ENCODE results near the gene NDE1. TPM values are rescaled to one million over a fixed set of nuclear protein-coding genes. Genes with fewer than 3 reads are reported as not detected.
A peak's percentile ranks its signal among the peaks of the same experiment; 100 is the strongest.

The NDE1 gene
- total RNA-seq, 1 donor from 2014 or later, result 19.2 TPM

- ATAC-seq, result no peak
- intact Hi-C loops (cut with DNase I), result no loop called here
Observed at GRCh38 chr16:15747937-15748336, 97.9 kb downstream of the NDE1 start.

GRCh38 chr16:15748654-15749053 lies 98.6 kb downstream of the NDE1 start:
- DNase-seq (ENCODE audit: missing footprints) (no peak), ATAC-seq (no peak)
- intact Hi-C loops (cut with DNase I), result no loop called here

More at GRCh38 chr16:15747937-15748336, 97.9 kb downstream of the NDE1 start:
- no peak for DNase-seq (ENCODE audit: missing footprints)

GRCh38 chr16:15749371-15749770 lies 99.3 kb downstream of the NDE1 start:
- ATAC-seq (no peak), DNase-seq (ENCODE audit: missing footprints) (no peak)
- intact Hi-C loops (cut with DNase I), result no loop called here

GRCh38 chr16:15749985-15750384 lies 99.9 kb downstream of the NDE1 start:
- ATAC-seq (no peak), DNase-seq (ENCODE audit: missing footprints) (no peak)
- intact Hi-C loops (cut with DNase I), result no loop called here

GRCh38 chr16:15751940-15752339 lies 101.9 kb downstream of the NDE1 start:
- intact Hi-C loops (cut with DNase I), result no loop called here
- DNase-seq (ENCODE audit: missing footprints), result no peak
- ATAC-seq, result no peak

GRCh38 chr16:15752717-15753488 lies 102.9 kb downstream of the NDE1 start:
- intact Hi-C loops (cut with DNase I), result no loop called here
- ATAC-seq, result no peak
- DNase-seq (ENCODE audit: missing footprints), result no peak

- no peak for DNase-seq (ENCODE audit: missing footprints)
- no peak for ATAC-seq
- intact Hi-C loops (cut with DNase I), result no loop called here
Observed at GRCh38 chr16:15754821-15755534, 104.9 kb downstream of the NDE1 start.

- ATAC-seq (no peak), DNase-seq (ENCODE audit: missing footprints) (no peak)
- intact Hi-C loops (cut with DNase I), result no loop called here
Observed at GRCh38 chr16:15757077-15757386, 107.0 kb downstream of the NDE1 start.

GRCh38 chr16:15757630-15758251 lies 107.7 kb downstream of the NDE1 start:
- ATAC-seq (no peak), DNase-seq (ENCODE audit: missing footprints) (no peak)
- intact Hi-C loops (cut with DNase I), result no loop called here

- intact Hi-C loops (cut with DNase I), result no loop called here
- ATAC-seq (no peak), DNase-seq (ENCODE audit: missing footprints) (no peak)
Observed at GRCh38 chr16:15759070-15759469, 109.0 kb downstream of the NDE1 start.

- intact Hi-C loops (cut with DNase I), result no loop called here
- ATAC-seq (no peak), DNase-seq (ENCODE audit: missing footprints) (no peak)
Observed at GRCh38 chr16:15760129-15760528, 110.1 kb downstream of the NDE1 start.

GRCh38 chr16:15764112-15764511 lies 114.1 kb downstream of the NDE1 start:
- DNase-seq (ENCODE audit: missing footprints), result no peak
- intact Hi-C loops (cut with DNase I), result no loop called here
- ATAC-seq, result no peak

GRCh38 chr16:15765116-15765515 lies 115.1 kb downstream of the NDE1 start:
- intact Hi-C loops (cut with DNase I), result loop anchor here (5.0 kb wide), 1 partner anchor 362 kb away; no protein-coding TSS in a partner anchor
- DNase-seq (ENCODE audit: missing footprints) (no peak), ATAC-seq (no peak)

GRCh38 chr16:15765880-15766279 lies 115.8 kb downstream of the NDE1 start:
- DNase-seq (ENCODE audit: missing footprints) (no peak), ATAC-seq (peak; percentile 76)
- intact Hi-C loops (cut with DNase I), result loop anchor here (2.0 to 5.0 kb wide), 2 partner anchors 57 to 361 kb away; no protein-coding TSS in a partner anchor

GRCh38 chr16:15766918-15767317 lies 116.9 kb downstream of the NDE1 start:
- intact Hi-C loops (cut with DNase I), result loop anchor here (2.0 to 5.0 kb wide), 2 partner anchors 56 to 360 kb away; no protein-coding TSS in a partner anchor

GRCh38 chr16:15768201-15768600 lies 118.2 kb downstream of the NDE1 start:
- intact Hi-C loops (cut with DNase I), result loop anchor here (5.0 kb wide), 1 partner anchor 359 kb away; no protein-coding TSS in a partner anchor
- no peak for DNase-seq (ENCODE audit: missing footprints)
- no peak for ATAC-seq

More at GRCh38 chr16:15766918-15767317, 116.9 kb downstream of the NDE1 start:
- ATAC-seq (no peak), DNase-seq (ENCODE audit: missing footprints) (no peak)

- DNase-seq (ENCODE audit: missing footprints), result no peak
- intact Hi-C loops (cut with DNase I), result loop anchor here (5.0 kb wide), 1 partner anchor 358 kb away; no protein-coding TSS in a partner anchor
- ATAC-seq, result no peak
Observed at GRCh38 chr16:15769239-15769638, 119.2 kb downstream of the NDE1 start.

GRCh38 chr16:15770107-15770506 lies 120.1 kb downstream of the NDE1 start:
- intact Hi-C loops (cut with DNase I), result no loop called here
- ATAC-seq (no peak), DNase-seq (ENCODE audit: missing footprints) (no peak)

GRCh38 chr16:15770512-15770911 lies 120.5 kb downstream of the NDE1 start:
- intact Hi-C loops (cut with DNase I), result no loop called here
- ATAC-seq (no peak), DNase-seq (ENCODE audit: missing footprints) (no peak)

GRCh38 chr16:15771694-15772093 lies 121.6 kb downstream of the NDE1 start:
- DNase-seq (ENCODE audit: missing footprints) (no peak), ATAC-seq (no peak)
- intact Hi-C loops (cut with DNase I), result no loop called here
